ENCODE measurements around the gene HOXA2. TPM values are rescaled to one million over a fixed set of nuclear protein-coding genes. Genes with fewer than 3 reads are reported as not detected.
A peak's percentile ranks its signal among the peaks of the same experiment; 100 is the strongest.

The HOXA2 gene
- total and polyA plus RNA-seq, 2 of the 13 experiments (the other 11 are each of a cell fraction or from before 2014, with no cell fraction given) = 0.22 to 0.29 TPM

- no peak for TF ChIP-seq HCFC1 (IDR thresholded peaks at IDR 0.05; ENCODE audit: low read depth, low read length)
- TF ChIP-seq CEBPG (CRISPR knock-in tag; IDR thresholded peaks at IDR 0.05) = no peak
- no peak for TF ChIP-seq HOMEZ (CRISPR knock-in tag; IDR thresholded peaks at IDR 0.05; ENCODE audit: low read depth)
- TF ChIP-seq FOXA3 (CRISPR knock-in tag; IDR thresholded peaks at IDR 0.05) = peak; percentile 28; the same call in 1 of the 2 replicates
- TF ChIP-seq TBL1XR1 (IDR thresholded peaks at IDR 0.05; ENCODE audit: borderline replicate concordance, low read length, partially characterized antibody) = peak; percentile 81
- no peak for TF ChIP-seq ZNF543 (CRISPR knock-in tag; IDR thresholded peaks at IDR 0.05)
- 0 out of 2 replicates have a peak, but pooled peaks have one; percentile 33 for TF ChIP-seq ZNF205 (CRISPR knock-in tag; IDR thresholded peaks at IDR 0.05)
- TF ChIP-seq CREB1 (IDR thresholded peaks at IDR 0.05) = 0 out of 2 replicates have a peak, but pooled peaks have one; percentile 12
- TF ChIP-seq CREB1 (CRISPR knock-in tag; IDR thresholded peaks at IDR 0.05) = no peak
- peak; percentile 71; the same call in 1 of the 2 replicates for TF ChIP-seq MYC (CRISPR knock-in tag; IDR thresholded peaks at IDR 0.05; ENCODE audit: borderline replicate concordance)
- TF ChIP-seq FOSL2 (CRISPR knock-in tag; IDR thresholded peaks at IDR 0.05) = no peak
- 0 out of 2 replicates have a peak, but pooled peaks have one; percentile 60 for TF ChIP-seq ZNF674 (CRISPR knock-in tag; IDR thresholded peaks at IDR 0.05; ENCODE audit: low read depth)
- no peak for TF ChIP-seq ZNF720 (CRISPR knock-in tag; IDR thresholded peaks at IDR 0.05)
- no peak for TF ChIP-seq DNMT3B (CRISPR knock-in tag; conservative IDR thresholded peaks at IDR 0.05)
- TF ChIP-seq ZNF605 (CRISPR knock-in tag; IDR thresholded peaks at IDR 0.05) = peak; percentile 69; the same call in 1 of the 2 replicates
- no peak for TF ChIP-seq ZNF737 (CRISPR knock-in tag; IDR thresholded peaks at IDR 0.05; ENCODE audit: borderline replicate concordance)
- TF ChIP-seq ZSCAN31 (CRISPR knock-in tag; IDR thresholded peaks at IDR 0.05; ENCODE audit: low read depth) = peak; percentile 66
- TF ChIP-seq SAFB2 (CRISPR knock-in tag; IDR thresholded peaks at IDR 0.05; ENCODE audit: borderline replicate concordance, low read depth) = no peak
- peak; percentile 82; the same call in 1 of the 2 replicates for TF ChIP-seq NCOR1 (IDR thresholded peaks at IDR 0.05; ENCODE audit: borderline replicate concordance, low read length)
- peak; percentile 51 for TF ChIP-seq POLR2AphosphoS5 (IDR thresholded peaks at IDR 0.05; ENCODE audit: low read depth, low read length)
- TF ChIP-seq STAT5B (CRISPR knock-in tag; IDR thresholded peaks at IDR 0.05) = no peak
- TF ChIP-seq HOXA7 (CRISPR knock-in tag; IDR thresholded peaks at IDR 0.05) = no peak
- TF ChIP-seq ZNF24 (IDR thresholded peaks at IDR 0.05) = no peak
- TF ChIP-seq ZSCAN25 (CRISPR knock-in tag; IDR thresholded peaks at IDR 0.05) = peak; percentile 59; the same call in 1 of the 2 replicates
- TF ChIP-seq ELF1 (CRISPR knock-in tag; IDR thresholded peaks at IDR 0.05) = peak; percentile 89
- TF ChIP-seq PHF20 (CRISPR knock-in tag; IDR thresholded peaks at IDR 0.05) = peak; percentile 83
- TF ChIP-seq TBX3 (IDR thresholded peaks at IDR 0.05; ENCODE audit: borderline replicate concordance) = no peak
- no peak for TF ChIP-seq ZNF550 (CRISPR knock-in tag; IDR thresholded peaks at IDR 0.05; ENCODE audit: borderline replicate concordance)
- 0 out of 2 replicates have a peak, but pooled peaks have one; percentile 18 for TF ChIP-seq PPARG (CRISPR knock-in tag; conservative IDR thresholded peaks at IDR 0.05)
- no peak for TF ChIP-seq KLF12 (CRISPR knock-in tag; IDR thresholded peaks at IDR 0.05; ENCODE audit: borderline replicate concordance)
- TF ChIP-seq ZNF576 (CRISPR knock-in tag; IDR thresholded peaks at IDR 0.05) = 0 out of 2 replicates have a peak, but pooled peaks have one; percentile 37
- peak; percentile 73 for TF ChIP-seq MXD3 (CRISPR knock-in tag; IDR thresholded peaks at IDR 0.05)
Observed at GRCh38 chr7:27130540-27131389, 28.3 kb upstream of the HOXA2 start, which contains the start of gene HOXA4 (continued).

All from HepG2 (cell line).